NCI-H82 treated with DMSO at 0.1 percent for 48 hours (cell line): ENCODE measurements around the gene AGBL5.

Source experiments
- DNase-seq: peaks from one replicate; lab custom pipeline; 2025; ENCODE audit not compliant: unreplicated experiment; lab: John Stamatoyannopoulos, UW

Gene AGBL5

GRCh38 chr2:27024188-27024587, 27.3 kb upstream of the AGBL5 start:
- DNase-seq, result no peak

- DNase-seq, result no peak
Measured at GRCh38 chr2:27024812-27025211, 26.7 kb upstream of the AGBL5 start.

- no peak for DNase-seq
Measured at GRCh38 chr2:27025281-27025800, 26.1 kb upstream of the AGBL5 start.

- no peak for DNase-seq
Measured at GRCh38 chr2:27025861-27026851, 25.3 kb upstream of the AGBL5 start.

- DNase-seq, result no peak
Measured at GRCh38 chr2:27027211-27027651, 24.2 kb upstream of the AGBL5 start.

GRCh38 chr2:27029051-27029450, 22.4 kb upstream of the AGBL5 start:
- DNase-seq, result no peak

GRCh38 chr2:27032495-27033252, 18.8 kb upstream of the AGBL5 start, which contains the start of gene TMEM214:
TSS of gene TMEM214 (plus strand) at chr2:27032965. CDS start at chr2:27033016, 51 bp downstream.
- DNase-seq, result peak; percentile 58

- DNase-seq, result no peak
Measured at GRCh38 chr2:27033253-27033852, 18.1 kb upstream of the AGBL5 start.

- no peak for DNase-seq
Measured at GRCh38 chr2:27038012-27038411, 13.5 kb upstream of the AGBL5 start.

- no peak for DNase-seq
Measured at GRCh38 chr2:27038631-27039339, 12.7 kb upstream of the AGBL5 start.

GRCh38 chr2:27039426-27039825, 12.0 kb upstream of the AGBL5 start:
- no peak for DNase-seq

- no peak for DNase-seq
Measured at GRCh38 chr2:27039871-27040270, 11.6 kb upstream of the AGBL5 start.

GRCh38 chr2:27040282-27040681, 11.2 kb upstream of the AGBL5 start:
- no peak for DNase-seq

GRCh38 chr2:27041752-27042151, 9.7 kb upstream of the AGBL5 start:
- no peak for DNase-seq

- DNase-seq, result no peak
Measured at GRCh38 chr2:27042159-27042661, 9.3 kb upstream of the AGBL5 start.

- DNase-seq, result no peak
Measured at GRCh38 chr2:27042985-27043634, 8.4 kb upstream of the AGBL5 start.

- no peak for DNase-seq
Measured at GRCh38 chr2:27049422-27050280, 1.8 kb upstream of the AGBL5 start.

GRCh38 chr2:27050281-27050995, 1.0 kb upstream of the AGBL5 start:
- peak; percentile 96 for DNase-seq
